OCI-M2 (cell line): ENCODE measurements around the gene CTBP2.
"Not testable (repeated sequence)": the region's sequence is repeated elsewhere in the genome, so short reads cannot be mapped to it uniquely, and the experiment has no call there.

Experiments used
- DNase-seq: peaks from one replicate; lab custom pipeline; 2025; ENCODE audit not compliant: unreplicated experiment; lab: John Stamatoyannopoulos, UW

CTBP2 gene

DNA sequence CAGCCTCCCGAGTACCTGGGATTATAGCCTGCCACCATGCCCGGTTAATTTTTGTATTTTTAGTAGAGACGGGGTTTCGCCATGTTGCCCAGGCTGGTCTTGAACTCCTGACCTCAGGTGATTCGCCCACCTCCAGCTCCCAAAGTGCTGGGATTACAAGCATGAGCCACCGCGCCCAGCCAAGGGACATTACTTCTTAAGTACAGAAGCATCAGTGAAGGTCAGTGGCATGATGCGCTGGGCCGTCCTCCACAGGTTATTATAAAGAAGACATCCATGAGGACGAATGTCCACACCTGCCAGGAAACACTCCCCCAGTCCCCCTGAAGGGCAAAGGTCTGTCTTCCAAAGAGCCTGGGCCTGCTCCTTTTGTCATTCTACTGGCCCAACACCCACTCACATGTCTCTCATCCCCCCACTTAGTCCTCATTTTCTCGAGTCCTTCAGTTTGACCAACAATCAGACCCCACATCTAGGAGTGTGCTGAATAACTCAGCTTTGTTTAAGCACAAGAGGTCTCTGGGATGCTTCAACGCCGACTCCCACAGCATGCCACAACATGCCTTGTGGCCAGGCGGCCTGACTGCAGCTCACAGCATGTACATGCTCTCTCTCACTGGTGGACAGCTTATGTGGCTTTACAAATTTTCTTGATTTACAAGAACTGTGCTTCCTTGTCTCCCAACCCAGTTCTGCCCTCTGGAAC, 73.0 kb downstream of the CTBP2 start:
- no peak for DNase-seq

DNA sequence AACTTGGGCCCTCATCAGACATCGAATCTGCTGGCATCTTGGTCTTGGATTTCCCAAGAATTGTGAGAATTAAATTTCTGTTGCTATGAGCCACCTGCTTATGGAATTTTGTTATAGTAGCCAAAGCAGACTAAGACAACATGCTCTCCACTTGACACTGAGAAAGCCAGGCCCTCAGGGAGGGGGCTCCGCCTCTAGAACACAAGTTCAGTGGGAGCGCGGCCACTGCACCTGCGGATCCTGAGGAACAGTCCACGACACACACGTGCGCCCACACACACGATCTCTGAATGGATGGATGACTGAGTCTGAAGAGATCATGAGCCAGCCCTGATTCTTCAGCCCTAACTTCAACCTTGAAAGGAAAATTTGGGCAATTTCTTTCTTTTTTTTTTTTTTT, 73.7 kb downstream of the CTBP2 start:
- no peak for DNase-seq

GRCh38 chr10:125085258-125086054, 74.9 kb downstream of the CTBP2 start:
- DNase-seq, result no peak

GRCh38 chr10:125084614-125085257, 75.6 kb downstream of the CTBP2 start:
- no peak for DNase-seq

GRCh38 chr10:125084191-125084613, 76.2 kb downstream of the CTBP2 start:
- DNase-seq, result no peak

GRCh38 chr10:125083576-125083920, 76.8 kb downstream of the CTBP2 start:
- no peak for DNase-seq

GRCh38 chr10:125082881-125083575, 77.3 kb downstream of the CTBP2 start:
- DNase-seq, result no peak

DNA sequence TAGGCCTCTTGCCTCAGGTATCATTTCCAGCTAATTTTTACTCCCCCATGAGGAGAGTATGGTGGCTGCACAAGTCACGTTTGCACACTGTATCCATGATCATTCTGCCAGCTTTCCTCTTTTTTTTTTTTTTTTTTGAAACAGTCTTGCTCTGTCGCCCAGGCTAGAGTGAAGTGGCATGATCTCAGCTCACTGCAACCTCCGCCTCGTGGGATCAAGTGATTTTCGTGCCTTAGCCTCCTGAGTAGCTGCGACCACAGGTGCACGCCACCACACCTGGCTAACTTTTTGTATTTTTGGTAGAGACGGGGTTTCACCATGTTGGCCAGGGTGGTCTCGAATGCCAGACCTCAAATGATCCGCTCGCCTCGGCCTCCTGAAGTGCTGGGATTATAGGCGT, 77.9 kb downstream of the CTBP2 start:
- not testable (repeated sequence) for DNase-seq

- DNase-seq, result no peak
Measured at GRCh38 chr10:125081931-125082330, 78.4 kb downstream of the CTBP2 start.

- no peak for DNase-seq
Measured at GRCh38 chr10:125080984-125081383, 79.4 kb downstream of the CTBP2 start.

DNA sequence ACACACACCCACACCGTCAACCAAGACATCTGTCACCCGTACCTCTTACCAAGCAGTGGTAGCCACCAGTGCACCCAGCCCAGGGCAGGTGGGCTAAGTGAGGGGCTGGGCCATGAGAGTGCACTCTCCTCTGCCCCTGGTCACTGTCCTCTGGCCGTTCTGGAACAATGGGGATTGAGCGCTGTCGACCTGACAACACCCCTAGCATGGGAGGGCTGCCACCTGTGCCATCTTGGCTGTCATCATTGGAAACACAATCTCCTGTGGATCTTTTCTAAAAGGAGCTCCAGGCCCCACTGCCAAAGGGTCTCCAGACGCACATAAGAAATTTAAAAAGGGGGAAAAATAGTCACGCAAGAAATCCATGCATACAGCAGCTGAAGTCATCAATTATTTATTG, 80.1 kb downstream of the CTBP2 start:
- no peak for DNase-seq

DNA sequence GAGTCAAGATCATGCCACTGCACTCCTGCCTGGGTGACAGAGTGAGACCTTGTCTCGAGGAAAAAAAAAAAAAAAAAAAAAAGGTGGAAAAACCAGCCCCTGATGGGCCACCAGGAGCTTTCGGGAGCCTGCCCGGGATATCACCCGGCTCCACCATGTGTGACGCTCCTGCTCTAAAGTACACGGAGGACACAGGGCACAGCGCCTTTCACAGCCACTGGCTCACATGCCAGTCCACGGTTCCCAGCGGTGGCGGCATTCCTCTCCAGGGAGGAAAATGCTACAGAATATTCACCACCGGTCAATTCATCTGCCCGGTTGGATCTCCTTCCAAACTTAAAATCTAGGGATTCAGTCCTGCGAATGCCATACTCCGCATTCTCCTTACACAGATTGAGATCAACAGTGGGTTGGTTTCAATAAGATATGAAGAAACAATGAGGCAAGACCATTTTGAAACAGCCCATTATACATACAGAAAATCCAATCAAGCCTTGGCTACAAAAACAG, 81.2 kb downstream of the CTBP2 start:
- no peak for DNase-seq

DNA sequence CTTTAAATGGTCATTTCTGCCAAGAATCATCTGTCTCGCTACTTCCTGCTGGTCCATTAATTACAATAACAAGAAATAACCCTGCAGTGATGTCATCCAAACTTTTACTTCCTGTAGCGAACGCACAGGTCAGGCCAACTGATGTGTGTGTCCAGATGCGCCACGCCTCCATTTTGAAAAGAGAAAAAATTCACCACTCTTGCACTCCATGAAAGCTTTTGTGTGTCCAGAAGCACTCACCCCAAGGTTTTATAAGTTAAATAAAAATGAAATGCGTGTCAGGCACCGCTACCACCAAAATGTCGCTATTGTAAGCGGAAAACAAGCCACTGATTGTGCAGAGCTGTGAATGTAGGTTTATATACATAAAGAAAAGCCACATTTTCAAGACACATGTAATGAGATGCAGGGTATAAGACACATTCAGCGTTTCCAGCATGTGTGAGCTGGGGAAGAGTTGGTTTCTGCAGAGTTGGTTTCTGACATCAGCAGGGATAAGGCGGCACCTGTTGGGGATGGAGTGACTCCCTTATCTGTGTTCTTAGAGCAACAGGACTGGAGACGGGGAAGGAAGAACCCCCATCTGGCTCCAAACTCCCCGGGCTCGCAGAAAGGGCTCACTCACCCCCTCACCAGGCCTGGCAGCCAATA, 83.3 kb downstream of the CTBP2 start:
- DNase-seq, result no peak

GRCh38 chr10:125076121-125076825, 84.1 kb downstream of the CTBP2 start:
- DNase-seq, result no peak

DNA sequence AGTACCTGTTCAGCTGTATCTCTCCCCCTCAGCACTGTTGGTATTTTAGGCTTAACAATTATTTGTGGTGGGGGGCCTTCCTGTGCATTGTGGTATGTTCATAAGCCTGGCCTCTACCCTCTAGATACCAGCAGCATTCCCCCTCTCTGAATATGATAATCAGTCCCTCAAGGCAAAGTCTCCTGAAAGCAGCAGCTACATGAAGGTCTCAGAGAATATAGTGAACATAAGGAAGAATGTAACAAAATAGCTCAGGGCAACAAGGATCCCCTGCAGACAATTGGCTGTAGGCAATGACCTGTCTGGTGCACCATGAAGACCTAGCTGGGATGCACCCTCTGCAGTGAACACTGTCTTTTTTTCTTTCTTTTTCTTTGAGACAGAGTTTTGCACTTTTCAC, 86.4 kb downstream of the CTBP2 start:
- DNase-seq, result no peak

DNA sequence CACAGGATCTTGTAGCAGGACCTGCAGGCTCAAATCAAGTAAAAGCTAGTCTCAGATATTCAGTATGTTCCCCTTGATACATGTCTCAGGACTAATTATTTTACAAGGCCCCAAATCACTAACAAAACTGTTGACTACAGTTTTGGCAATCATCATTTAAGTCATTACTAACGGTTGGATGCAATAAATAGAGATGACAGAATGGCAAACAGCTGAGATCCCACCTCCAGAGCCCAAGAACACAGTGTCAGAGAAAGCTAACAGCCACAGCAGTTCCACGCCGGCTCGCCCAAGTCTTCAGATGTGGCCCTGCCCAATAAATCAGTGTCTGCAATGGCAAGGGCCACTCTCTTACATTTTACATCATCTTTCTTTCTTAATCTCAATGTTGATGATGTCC, 87.6 kb downstream of the CTBP2 start:
- DNase-seq, result no peak

- DNase-seq, result no peak
Measured at GRCh38 chr10:125071008-125071407, 89.4 kb downstream of the CTBP2 start.

DNA sequence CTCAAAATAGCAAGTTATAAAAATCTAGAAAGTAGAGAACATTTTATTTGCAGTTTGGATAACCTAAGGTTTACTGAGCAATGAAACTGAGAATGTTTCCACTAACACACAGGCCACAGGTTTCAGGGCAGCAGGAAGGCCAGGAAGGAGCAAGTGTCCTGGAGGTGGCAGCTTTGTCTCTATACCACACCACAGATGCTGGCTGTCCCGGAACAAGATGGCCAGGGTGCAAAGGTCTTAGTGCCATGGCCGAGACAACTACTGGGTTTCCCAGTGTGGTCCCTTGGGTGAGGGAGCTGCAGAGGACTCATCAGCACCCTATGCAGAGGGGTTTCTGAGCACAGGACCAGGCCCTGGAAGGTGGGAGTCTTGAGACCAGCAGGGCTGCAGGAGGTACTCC, 92.0 kb downstream of the CTBP2 start:
- DNase-seq, result no peak

- DNase-seq, result no peak
Measured at GRCh38 chr10:125067764-125068163, 92.6 kb downstream of the CTBP2 start.

GRCh38 chr10:125066764-125067450, 93.5 kb downstream of the CTBP2 start:
- DNase-seq, result no peak
